Loucy (cell line): Measurements from ENCODE around the gene IL20RB.

ENCODE experiments used
- EZH2phosphoT487 ChIP-seq: fragments of 200-600 bp; IDR thresholded peaks from 2 replicates; pipeline ENCODE4 v1.6.1; 2018; ENCODE audit warnings: antibody characterized with exemption, mild to moderate bottlenecking, moderate library complexity, borderline replicate concordance
- TF ChIP-seq, protein P1 (sequence below): fragments of 200-600 bp; sonication (generic); conservative IDR thresholded peaks from 2 replicates; pipeline ENCODE4 v1.5.1; 2014; ENCODE audit warnings: mild to moderate bottlenecking, antibody characterized with exemption, low read length

- TF ChIP-seq, protein P1, sequence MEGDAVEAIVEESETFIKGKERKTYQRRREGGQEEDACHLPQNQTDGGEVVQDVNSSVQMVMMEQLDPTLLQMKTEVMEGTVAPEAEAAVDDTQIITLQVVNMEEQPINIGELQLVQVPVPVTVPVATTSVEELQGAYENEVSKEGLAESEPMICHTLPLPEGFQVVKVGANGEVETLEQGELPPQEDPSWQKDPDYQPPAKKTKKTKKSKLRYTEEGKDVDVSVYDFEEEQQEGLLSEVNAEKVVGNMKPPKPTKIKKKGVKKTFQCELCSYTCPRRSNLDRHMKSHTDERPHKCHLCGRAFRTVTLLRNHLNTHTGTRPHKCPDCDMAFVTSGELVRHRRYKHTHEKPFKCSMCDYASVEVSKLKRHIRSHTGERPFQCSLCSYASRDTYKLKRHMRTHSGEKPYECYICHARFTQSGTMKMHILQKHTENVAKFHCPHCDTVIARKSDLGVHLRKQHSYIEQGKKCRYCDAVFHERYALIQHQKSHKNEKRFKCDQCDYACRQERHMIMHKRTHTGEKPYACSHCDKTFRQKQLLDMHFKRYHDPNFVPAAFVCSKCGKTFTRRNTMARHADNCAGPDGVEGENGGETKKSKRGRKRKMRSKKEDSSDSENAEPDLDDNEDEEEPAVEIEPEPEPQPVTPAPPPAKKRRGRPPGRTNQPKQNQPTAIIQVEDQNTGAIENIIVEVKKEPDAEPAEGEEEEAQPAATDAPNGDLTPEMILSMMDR: no peak
- no peak for TF ChIP-seq EZH2phosphoT487
Measured at GRCh38 chr3:136982520-136983138, 24.8 kb downstream of the IL20RB start.
